Activated CD8-positive, alpha-beta memory T cell treated with anti-CD3 and anti-CD28 coated beads, Interleukin-2, amount 10 ng/mL, durations not matched to agents 7 days and 5 days (primary cell): ENCODE data around the gene MRPS31. TPM values are rescaled to one million over a fixed set of nuclear protein-coding genes. Genes with fewer than 3 reads are reported as not detected.
"Not testable (repeated sequence)": the region's sequence is repeated elsewhere in the genome, so short reads cannot be mapped to it uniquely, and the experiment has no call there.

ENCODE experiments used
- ATAC-seq: fragments of 150-1000 bp; cut with Tn5 transposase; one replicate; pipeline ENCODE4 v1.10.0; 2021; ENCODE audit warnings: moderate library complexity
- CTCF ChIA-PET: fragments of 350-600 bp; sonication (Branson Sonifier 250); formaldehyde crosslinking; loops from one replicate; lab custom pipeline; 2021; ENCODE audit warnings: antibody characterized with exemption; lab: Charles Lee
- DNase-seq: peaks from one replicate; pipeline ENCODE4 v3.0.0-alpha.2; 2020
- H3K27ac Mint-ChIP-seq: one replicate; pipeline ENCODE4 v1.8.0; 2021; ENCODE audit warnings: mild to moderate bottlenecking, mixed read lengths
- H3K27me3 Mint-ChIP-seq: one replicate; pipeline ENCODE4 v1.8.0; 2021; ENCODE audit warnings: mixed read lengths
- H3K36me3 Mint-ChIP-seq: one replicate; pipeline ENCODE4 v1.8.0; 2021; ENCODE audit warnings: mild to moderate bottlenecking, mixed read lengths
- H3K4me1 Mint-ChIP-seq: one replicate; pipeline ENCODE4 v1.8.0; 2021; ENCODE audit warnings: mixed read lengths
- H3K4me3 Mint-ChIP-seq: one replicate; pipeline ENCODE4 v1.8.0; 2021; ENCODE audit warnings: mild to moderate bottlenecking, moderate library complexity, mixed read lengths
- H3K9me3 Mint-ChIP-seq: one replicate; pipeline ENCODE4 v1.8.0; 2022; ENCODE audit warnings: low read depth, mixed read lengths
- total RNA-seq, 2 experiments: library from RNA; stranded (reverse); gene quantifications; one replicate each; pipeline ENCODE4 v1.2.3, GENCODE V29; 2021

The MRPS31 gene
- total RNA-seq, 2 experiments from 2014 or later, result 35.0 to 37.1 TPM

DNA sequence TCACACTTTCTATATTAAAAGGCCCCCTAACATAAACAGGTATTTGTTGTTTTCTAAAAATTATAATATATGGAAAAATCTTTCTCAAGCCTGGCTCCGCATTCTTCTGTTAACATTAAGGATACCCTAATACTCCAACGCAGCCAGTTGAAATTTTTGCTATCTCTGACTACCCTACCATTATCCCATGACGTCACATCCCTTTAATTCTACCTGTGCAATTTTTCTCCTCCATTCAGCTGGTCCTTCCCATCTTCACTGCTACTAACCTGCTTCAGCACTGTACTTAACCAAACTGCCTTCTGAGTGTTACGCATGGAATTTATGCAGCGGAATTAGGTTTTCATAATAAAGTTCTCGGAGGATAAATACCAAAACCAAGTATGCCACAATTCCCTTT is 1.0 kb downstream of the MRPS31 start:
- Mint-ChIP-seq H3K4me3 (peak overlapping the region; percentile 97), H3K27ac (peak overlapping the region; percentile 96), H3K9me3 (no peaks in the 10 kb centered on the region), H3K36me3 (peaks cover 4% of the 10 kb centered on the region), H3K27me3 (no peaks in the 10 kb centered on the region), H3K4me1 (peaks cover 33% of the 10 kb centered on the region)
- DNase-seq (no peak), ATAC-seq (no peak)
- CTCF ChIA-PET, result interaction anchor here (3.1 kb wide), 1 partner anchor 18 kb away, joined by 12 read pairs; no protein-coding TSS in a partner anchor

DNA sequence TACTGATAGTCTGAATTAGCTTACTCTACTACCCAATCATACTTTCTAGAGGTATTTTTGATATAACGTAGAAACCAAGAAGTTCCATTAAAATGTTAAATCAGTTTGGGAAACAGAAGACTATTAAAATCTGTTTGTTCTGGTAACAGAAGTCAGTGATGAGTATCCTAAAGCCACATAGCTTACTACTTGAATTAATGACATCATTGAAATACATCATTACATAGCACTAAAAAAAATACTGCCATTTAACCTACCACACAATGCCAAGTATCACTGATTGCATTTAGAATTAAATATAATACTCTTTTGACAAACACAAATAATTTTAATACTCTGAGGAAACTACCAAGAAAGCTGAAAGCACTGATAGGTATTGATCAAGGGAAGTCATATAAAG is 5.4 kb downstream of the MRPS31 start:
- Mint-ChIP-seq H3K4me3 (no peak overlapping the region), H3K4me1 (peaks cover 37% of the 10 kb centered on the region), H3K27me3 (no peaks in the 10 kb centered on the region), H3K27ac (no peak overlapping the region), H3K9me3 (no peaks in the 10 kb centered on the region), H3K36me3 (peaks cover 14% of the 10 kb centered on the region)
- ATAC-seq (no peak), DNase-seq (no peak)
- CTCF ChIA-PET, result interaction anchor here (1.5 kb wide), 1 partner anchor 12 kb away, joined by 4 read pairs; no protein-coding TSS in a partner anchor

DNA sequence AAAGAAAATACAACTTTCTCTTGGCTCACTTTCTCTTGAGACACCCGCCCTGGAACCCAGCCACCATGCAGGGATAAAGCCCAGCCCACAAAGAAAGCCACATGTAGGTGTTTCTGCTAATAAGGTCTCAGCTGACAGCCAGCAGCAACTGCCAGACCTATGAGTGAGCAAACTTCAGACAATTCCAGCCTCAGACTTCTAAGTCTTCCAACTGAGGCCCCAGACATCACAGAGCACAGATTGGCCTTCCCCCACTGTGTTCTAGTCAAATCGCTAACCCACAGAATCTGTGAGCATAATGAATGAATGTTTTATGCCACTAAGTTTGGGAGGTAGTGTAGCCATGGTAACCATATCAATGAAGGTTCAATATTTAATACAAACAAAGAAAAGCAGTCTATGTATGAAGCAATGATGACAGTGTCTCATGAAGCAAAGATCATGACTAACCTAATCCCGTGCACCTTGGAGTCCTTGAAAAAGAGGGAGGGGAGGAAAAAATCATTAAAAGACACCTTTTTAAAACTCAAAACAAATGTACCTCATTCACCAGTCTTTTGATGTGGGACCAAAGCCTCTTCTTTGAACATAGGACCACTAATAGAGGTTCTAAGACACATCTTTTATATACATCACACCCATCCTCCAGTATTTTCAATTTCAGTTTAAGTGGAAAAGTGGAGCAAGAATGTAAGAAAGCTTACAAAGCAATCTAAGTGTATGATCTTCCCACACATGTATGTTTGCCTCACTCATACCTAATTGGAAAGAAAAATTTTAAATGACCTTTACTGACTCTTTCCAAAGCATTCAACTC is 6.2 kb downstream of the MRPS31 start:
- Mint-ChIP-seq H3K27ac (peak overlapping the region; percentile 41), H3K36me3 (peaks cover 17% of the 10 kb centered on the region), H3K9me3 (no peaks in the 10 kb centered on the region), H3K4me3 (no peak overlapping the region), H3K4me1 (peaks cover 30% of the 10 kb centered on the region), H3K27me3 (no peaks in the 10 kb centered on the region)
- DNase-seq, result no peak
- peak; percentile 67 for ATAC-seq
- CTCF ChIA-PET, result interaction anchor here (1.5 kb wide), 1 partner anchor 12 kb away, joined by 4 read pairs; no protein-coding TSS in a partner anchor

DNA sequence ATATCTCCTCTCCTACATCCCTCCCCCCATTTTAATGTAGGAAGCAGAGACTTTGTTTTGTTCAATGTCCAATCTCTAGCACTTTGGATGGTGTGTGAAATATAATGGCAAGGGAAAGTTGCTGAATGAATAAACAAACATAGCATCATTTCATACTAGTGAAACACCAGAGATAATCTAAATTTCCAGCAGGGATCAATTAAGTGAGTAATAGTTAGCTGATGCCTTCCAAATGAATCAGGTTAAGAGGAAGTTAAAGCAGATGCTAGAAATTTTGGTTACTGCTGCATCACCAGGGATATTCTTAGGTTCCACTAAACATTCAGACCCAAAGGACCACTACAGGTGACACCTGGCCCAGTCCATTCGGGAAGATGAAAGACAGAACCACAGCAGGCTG is 8.1 kb downstream of the MRPS31 start:
- Mint-ChIP-seq H3K4me1 (peaks cover 26% of the 10 kb centered on the region), H3K36me3 (peaks cover 24% of the 10 kb centered on the region), H3K27me3 (no peaks in the 10 kb centered on the region), H3K27ac (no peak overlapping the region), H3K4me3 (no peak overlapping the region), H3K9me3 (no peaks in the 10 kb centered on the region)
- CTCF ChIA-PET, result interaction anchor here (2.2 kb wide), 1 partner anchor 15 kb away, joined by 12 read pairs; no protein-coding TSS in a partner anchor
- DNase-seq, result no peak
- ATAC-seq, result no peak

DNA sequence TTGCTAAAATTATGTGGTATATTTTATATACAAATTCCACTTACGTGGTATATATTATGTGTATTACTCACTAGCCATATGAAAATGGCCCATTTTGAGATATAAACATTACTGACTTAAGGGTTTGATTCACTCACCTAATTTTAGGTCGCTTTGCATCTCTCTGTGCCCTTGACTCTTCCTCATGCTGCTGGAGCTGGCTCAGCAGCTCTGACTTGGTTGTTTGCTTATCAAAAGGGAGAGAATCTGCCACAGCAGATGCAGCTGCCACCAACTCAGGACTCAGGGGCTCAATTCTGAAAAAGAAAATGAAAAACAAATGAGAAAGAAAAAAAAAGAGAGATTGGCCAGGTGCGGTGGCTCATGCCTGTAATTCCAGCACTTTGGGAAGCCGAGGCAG is 12.2 kb downstream of the MRPS31 start:
- Mint-ChIP-seq H3K36me3 (peaks cover 30% of the 10 kb centered on the region), H3K27me3 (no peaks in the 10 kb centered on the region), H3K4me1 (peaks cover 13% of the 10 kb centered on the region), H3K4me3 (no peak overlapping the region), H3K9me3 (no peaks in the 10 kb centered on the region), H3K27ac (no peak overlapping the region)
- CTCF ChIA-PET, result no interaction called here
- DNase-seq, result no peak
- ATAC-seq, result no peak

DNA sequence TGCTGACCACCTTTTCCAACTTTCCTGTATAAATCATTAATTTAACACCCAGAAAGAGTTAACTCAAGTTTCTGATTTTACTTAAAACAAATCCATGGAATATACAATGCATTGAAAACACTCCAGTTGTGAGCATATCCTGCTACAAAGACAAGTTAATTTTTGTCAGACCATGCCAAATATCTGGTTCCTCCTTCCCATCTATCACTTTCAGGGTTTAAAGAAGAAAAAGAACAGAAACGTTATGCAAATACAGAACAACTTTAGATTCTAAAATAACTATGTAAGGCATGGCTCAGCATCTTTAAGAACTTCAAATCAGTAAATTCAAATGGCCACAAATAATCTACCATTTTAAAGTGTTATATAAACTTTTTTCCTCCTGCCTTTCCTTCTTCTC is 14.9 kb downstream of the MRPS31 start:
- DNase-seq (no peak), ATAC-seq (no peak)
- H3K9me3 Mint-ChIP-seq, result no peaks in the 10 kb centered on the region
- H3K27me3 Mint-ChIP-seq, result no peaks in the 10 kb centered on the region
- no peak overlapping the region for H3K27ac Mint-ChIP-seq
- H3K4me3 Mint-ChIP-seq, result no peak overlapping the region
- CTCF ChIA-PET, result no interaction called here
- H3K36me3 Mint-ChIP-seq, result peaks cover 39% of the 10 kb centered on the region
- H3K4me1 Mint-ChIP-seq, result peaks cover 7% of the 10 kb centered on the region

DNA sequence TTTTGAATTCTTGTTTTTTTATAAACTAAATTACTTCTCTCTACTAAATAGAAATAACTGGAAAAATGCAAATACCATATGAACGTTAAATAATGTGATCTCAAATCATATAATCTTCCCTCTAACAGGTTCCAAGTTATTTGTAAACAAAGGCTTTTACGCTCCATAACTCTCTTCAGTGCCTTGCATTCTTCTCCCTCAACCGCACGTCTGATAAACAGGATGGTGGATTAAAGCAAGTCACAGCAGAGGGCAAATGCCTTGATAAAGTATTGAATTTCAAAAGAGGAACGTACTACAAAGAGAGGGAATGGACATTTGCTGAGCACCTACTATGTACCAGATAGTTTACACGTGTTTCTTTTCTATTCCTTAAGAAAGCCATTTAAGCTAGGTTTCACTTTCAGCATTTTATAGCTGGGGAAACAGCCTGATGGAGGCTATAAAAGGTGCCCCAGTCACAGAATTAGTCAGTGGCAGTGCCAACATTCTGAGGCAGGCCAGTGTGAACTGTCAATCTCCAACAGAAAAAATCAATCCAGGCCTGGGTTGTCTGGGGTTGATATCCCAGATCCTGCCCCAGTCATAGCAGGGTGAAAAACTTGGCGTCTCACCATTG is 15.8 kb downstream of the MRPS31 start:
- peaks cover 7% of the 10 kb centered on the region for H3K4me1 Mint-ChIP-seq
- no peak overlapping the region for H3K27ac Mint-ChIP-seq
- no peak for ATAC-seq
- CTCF ChIA-PET, result no interaction called here
- DNase-seq, result no peak
- peaks cover 38% of the 10 kb centered on the region for H3K36me3 Mint-ChIP-seq
- H3K27me3 Mint-ChIP-seq, result no peaks in the 10 kb centered on the region
- H3K4me3 Mint-ChIP-seq, result no peak overlapping the region
- no peaks in the 10 kb centered on the region for H3K9me3 Mint-ChIP-seq

DNA sequence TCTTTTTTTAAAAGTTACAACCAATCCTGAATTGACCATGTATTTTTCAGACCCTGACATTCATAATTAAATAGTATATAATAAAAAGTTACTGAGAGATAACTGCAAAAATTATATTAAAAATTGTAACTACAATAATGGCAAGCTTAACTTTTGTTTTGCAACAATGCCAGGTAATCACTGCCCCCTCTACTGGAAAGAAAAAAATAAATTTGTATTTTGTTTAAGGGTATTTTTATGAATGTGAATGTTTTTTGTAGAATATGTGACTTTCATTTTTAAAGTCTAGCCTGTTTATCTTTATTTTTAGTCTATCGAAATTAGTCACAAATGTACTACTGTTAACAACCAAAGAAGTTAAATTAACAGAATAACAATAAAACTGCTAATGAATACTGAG is 21.7 kb downstream of the MRPS31 start:
- CTCF ChIA-PET, result interaction anchor here (1.0 kb wide), 1 partner anchor 23 kb away, joined by 3 read pairs; no protein-coding TSS in a partner anchor
- H3K27me3 Mint-ChIP-seq, result no peaks in the 10 kb centered on the region
- no peaks in the 10 kb centered on the region for H3K9me3 Mint-ChIP-seq
- no peak overlapping the region for H3K27ac Mint-ChIP-seq
- DNase-seq (no peak), ATAC-seq (no peak)
- H3K36me3 Mint-ChIP-seq, result peaks cover 23% of the 10 kb centered on the region
- no peak overlapping the region for H3K4me3 Mint-ChIP-seq
- no peaks in the 10 kb centered on the region for H3K4me1 Mint-ChIP-seq

DNA sequence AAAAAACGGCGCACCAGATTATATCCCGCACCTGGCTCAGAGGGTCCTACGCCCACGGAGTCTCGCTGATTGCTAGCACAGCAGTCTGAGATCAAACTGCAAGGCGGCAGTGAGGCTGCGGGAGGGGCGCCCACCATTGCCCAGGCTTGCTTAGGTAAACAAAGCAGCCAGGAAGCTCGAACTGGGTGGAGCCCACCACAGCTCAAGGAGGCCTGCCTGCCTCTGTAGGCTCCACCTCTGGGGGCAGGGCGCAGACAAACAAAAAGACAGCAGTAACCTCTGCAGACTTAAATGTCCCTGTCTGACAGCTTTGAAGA is 35.8 kb downstream of the MRPS31 start:
- H3K9me3 Mint-ChIP-seq, H3K27ac Mint-ChIP-seq, H3K27me3 Mint-ChIP-seq, DNase-seq, H3K4me1 Mint-ChIP-seq, ATAC-seq, H3K4me3 Mint-ChIP-seq, CTCF ChIA-PET: not testable (repeated sequence)
- H3K36me3 Mint-ChIP-seq, result peaks cover 24% of the 10 kb centered on the region

DNA sequence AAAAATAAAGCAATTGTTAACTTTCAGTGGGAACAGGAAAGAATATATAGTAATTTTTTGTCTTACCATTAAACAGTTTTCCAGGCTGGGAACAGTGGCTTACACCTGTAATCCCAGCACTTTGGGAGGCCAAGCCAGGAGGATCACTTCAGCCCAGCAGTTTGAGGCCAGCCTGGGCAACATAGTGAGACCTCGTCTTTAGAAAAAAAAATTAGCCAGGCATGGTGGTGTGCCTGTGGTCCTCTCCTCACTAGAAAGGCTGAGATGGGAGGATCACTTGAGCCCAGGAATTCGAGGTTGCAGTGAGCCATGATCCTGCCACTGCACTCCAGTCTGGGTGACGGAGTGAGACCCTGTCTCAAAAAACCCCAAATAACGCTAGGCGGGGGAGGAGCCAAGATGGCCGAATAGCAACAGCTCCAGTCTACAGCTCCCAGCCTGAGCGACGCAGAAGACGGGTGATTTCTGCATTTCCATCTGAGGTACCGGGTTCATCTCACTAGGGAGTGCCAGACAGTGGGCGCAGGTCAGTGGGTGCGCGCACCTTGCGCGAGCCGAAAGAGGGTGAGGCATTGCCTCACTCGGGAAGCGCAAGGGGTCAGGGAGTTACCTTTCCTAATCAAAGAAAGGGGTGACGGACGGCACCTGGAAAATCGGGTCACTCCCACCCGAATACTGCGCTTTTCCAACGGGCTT is 36.3 kb downstream of the MRPS31 start:
- H3K9me3 Mint-ChIP-seq, H3K27me3 Mint-ChIP-seq, CTCF ChIA-PET, ATAC-seq, H3K4me3 Mint-ChIP-seq, H3K4me1 Mint-ChIP-seq, DNase-seq, H3K27ac Mint-ChIP-seq: not testable (repeated sequence)
- peaks cover 26% of the 10 kb centered on the region for H3K36me3 Mint-ChIP-seq

DNA sequence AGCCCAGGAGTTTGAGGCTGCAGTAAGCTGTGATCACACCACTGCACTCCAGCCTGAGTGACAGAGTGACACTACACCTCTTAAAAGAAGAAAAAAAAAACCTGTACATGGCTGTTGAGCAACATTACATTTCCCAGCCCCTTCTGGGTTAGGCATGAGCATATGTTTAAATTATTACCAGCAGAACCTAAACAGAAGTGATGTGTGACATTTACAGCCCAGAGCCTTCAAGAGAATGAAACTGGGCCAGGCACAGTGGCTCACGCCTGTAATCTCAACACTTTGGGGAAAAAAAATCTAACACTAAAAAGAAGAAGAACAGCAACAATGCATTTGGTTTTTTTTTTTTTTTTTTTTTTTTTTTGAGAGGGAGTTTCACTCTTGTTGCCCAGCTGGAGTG is 38.3 kb downstream of the MRPS31 start:
- H3K4me3 Mint-ChIP-seq, result no peak overlapping the region

DNA sequence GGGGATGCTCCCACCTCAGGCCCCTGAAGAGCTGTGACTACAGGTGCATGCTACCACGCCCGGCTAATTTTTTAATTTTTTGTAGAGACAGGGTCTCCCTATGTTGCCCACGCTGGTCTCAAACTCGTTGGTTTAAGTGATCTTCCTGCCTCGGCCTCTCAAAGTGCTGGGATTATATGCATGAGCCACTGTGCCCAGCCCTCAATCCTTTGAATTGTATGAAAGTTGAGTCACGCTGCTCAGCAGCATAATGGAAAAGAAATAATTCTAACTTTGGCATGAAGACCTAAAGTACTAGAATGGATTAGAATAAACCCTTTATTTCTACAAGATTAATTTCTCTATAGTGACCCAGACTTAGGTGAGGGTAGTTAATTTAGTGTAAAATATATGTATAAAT is 42.4 kb downstream of the MRPS31 start:
- Mint-ChIP-seq H3K4me3 (no peak overlapping the region), H3K27ac (no peak overlapping the region), H3K9me3 (no peaks in the 10 kb centered on the region), H3K4me1 (no peaks in the 10 kb centered on the region), H3K27me3 (no peaks in the 10 kb centered on the region), H3K36me3 (peaks cover 25% of the 10 kb centered on the region)
- DNase-seq, result no peak
- CTCF ChIA-PET, result no interaction called here
- no peak for ATAC-seq

More for the DNA sequence above, 38.3 kb downstream of the MRPS31 start:
- Mint-ChIP-seq H3K9me3 (no peaks in the 10 kb centered on the region), H3K27me3 (no peaks in the 10 kb centered on the region), H3K36me3 (peaks cover 27% of the 10 kb centered on the region), H3K27ac (no peak overlapping the region), H3K4me1 (peaks cover 9% of the 10 kb centered on the region)
- CTCF ChIA-PET, result no interaction called here
- ATAC-seq, result no peak
- no peak for DNase-seq

DNA sequence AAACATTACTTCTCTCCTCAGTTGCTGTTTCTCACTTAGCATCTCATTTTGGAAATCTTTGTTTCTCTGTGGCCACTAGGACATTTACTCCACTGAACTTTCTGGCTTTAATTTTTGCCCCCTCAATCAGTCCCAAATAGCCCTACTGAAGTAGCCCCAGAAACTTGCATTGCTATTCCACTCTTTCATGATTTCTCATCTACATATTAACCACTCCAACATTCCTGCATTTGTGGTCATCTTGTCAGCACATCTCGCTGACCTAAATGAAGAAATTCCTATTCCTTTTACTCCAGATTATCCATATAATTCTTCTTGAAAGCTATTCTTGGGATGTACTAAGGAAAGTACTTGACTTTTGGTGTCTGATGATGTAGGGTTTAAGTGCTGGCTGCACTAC is 56.6 kb downstream of the MRPS31 start:
- H3K27ac Mint-ChIP-seq, CTCF ChIA-PET, H3K27me3 Mint-ChIP-seq, ATAC-seq, H3K4me1 Mint-ChIP-seq, H3K4me3 Mint-ChIP-seq, DNase-seq, H3K9me3 Mint-ChIP-seq: not testable (repeated sequence)
- peaks cover 49% of the 10 kb centered on the region for H3K36me3 Mint-ChIP-seq
